ENCODE data around the gene PIR.

The PIR gene

GRCh38 chrX:15475486-15475885 is 17.6 kb downstream of the PIR start:
- H3K9me3 ChIP-seq (ENCODE audit: control insufficient read depth, insufficient read depth, low read depth, low read length): no peaks in the 10 kb centered on the region
- H3K4me1 ChIP-seq (ENCODE audit: control insufficient read depth, insufficient read depth, low read length): no peaks in the 10 kb centered on the region
- POLR2A ChIA-PET: no interaction called here
- H3K27ac ChIP-seq (ENCODE audit: extremely low read depth, low read depth, low read length): no peak overlapping the region
- CTCF ChIA-PET: interaction anchor here (0.6 to 2.7 kb wide), 5 partner anchors 10 to 175 kb away, joined by 3 to 14 read pairs (median 3); no protein-coding TSS in a partner anchor
- H3K4me3 ChIP-seq (ENCODE audit: low read depth, low read length): no peak overlapping the region
- peaks cover 0 to 9% of the 10 kb centered on the region in 2 experiments; a peak in 1 of 3 replicates for H3K36me3 ChIP-seq (ENCODE audit: control insufficient read depth in 2 of 2, insufficient read depth in 1 of 2, low read length in 2 of 2)
- no peak for TF ChIP-seq ZNF449 (tag by site-specific recombination; IDR thresholded peaks at IDR 0.05)
- TF ChIP-seq ATF2 (tag by site-specific recombination; IDR thresholded peaks at IDR 0.05; ENCODE audit: low read depth): no peak
- TF ChIP-seq PATZ1 (tag by site-specific recombination; IDR thresholded peaks at IDR 0.05): no peak
- TF ChIP-seq ZNF26 (tag by site-specific recombination; IDR thresholded peaks at IDR 0.05): no peak
- TF ChIP-seq PBX3 (CRISPR knock-in tag; IDR thresholded peaks at IDR 0.05): no peak
- no peak for TF ChIP-seq YY1 (tag by site-specific recombination; IDR thresholded peaks at IDR 0.05)
- TF ChIP-seq ZNF701 (tag by site-specific recombination; IDR thresholded peaks at IDR 0.05): no peak
- TF ChIP-seq ZNF302 (tag by site-specific recombination; IDR thresholded peaks at IDR 0.05; ENCODE audit: low read depth): no peak
- TF ChIP-seq ZNF266 (tag by site-specific recombination; IDR thresholded peaks at IDR 0.05; ENCODE audit: low read depth): no peak
- no peak for TF ChIP-seq ZNF747 (tag by site-specific recombination; IDR thresholded peaks at IDR 0.05)
- no peak for TF ChIP-seq ZNF148 (tag by site-specific recombination; IDR thresholded peaks at IDR 0.05; ENCODE audit: borderline replicate concordance)

GRCh38 chrX:15475021-15475420 is 18.1 kb downstream of the PIR start:
- ChIA-PET CTCF (interaction anchor here (0.5 to 2.7 kb wide), 3 partner anchors 92 to 330 kb away, joined by 3 to 14 read pairs (median 3); no protein-coding TSS in a partner anchor), POLR2A (no interaction called here)
- no peak overlapping the region for H3K27ac ChIP-seq (ENCODE audit: extremely low read depth, low read depth, low read length)
- H3K4me3 ChIP-seq (ENCODE audit: low read depth, low read length): no peak overlapping the region
- H3K9me3 ChIP-seq (ENCODE audit: control insufficient read depth, insufficient read depth, low read depth, low read length): no peaks in the 10 kb centered on the region
- no peaks in the 10 kb centered on the region for H3K4me1 ChIP-seq (ENCODE audit: control insufficient read depth, insufficient read depth, low read length)
- H3K36me3 ChIP-seq (ENCODE audit: control insufficient read depth in 2 of 2, insufficient read depth in 1 of 2, low read length in 2 of 2): peaks cover 0 to 9% of the 10 kb centered on the region in 2 experiments; a peak in 1 of 3 replicates
- no peak for TF ChIP-seq ZNF311 (tag by site-specific recombination; IDR thresholded peaks at IDR 0.05; ENCODE audit: borderline replicate concordance)
- no peak for TF ChIP-seq GLI4 (tag by site-specific recombination; IDR thresholded peaks at IDR 0.05)
- no peak for TF ChIP-seq ZNF174 (tag by site-specific recombination; IDR thresholded peaks at IDR 0.05)
- no peak for TF ChIP-seq INSM2 (tag by site-specific recombination; IDR thresholded peaks at IDR 0.05)
- no peak for TF ChIP-seq GLIS2 (tag by site-specific recombination; IDR thresholded peaks at IDR 0.05)
- TF ChIP-seq ZNF645 (tag by site-specific recombination; IDR thresholded peaks at IDR 0.05): no peak

Data from HEK293 (cell line).